GM18505 (cell line): Measurements from ENCODE around the gene BABAM2.

ENCODE experiments used
- ATAC-seq: cut with Tn5 transposase; IDR thresholded peaks from one replicate; pipeline ENCODE4 v1.9.1; 2021; ENCODE audit not compliant: unreplicated experiment
- POLR2A ChIP-seq: IDR thresholded peaks from 4 replicates; pipeline ENCODE4 v1.6.1; 2011; ENCODE audit warnings: borderline replicate concordance; ENCODE audit not compliant: insufficient read depth, insufficient read length; ENCODE audit errors: extremely low read depth

Gene BABAM2

DNA sequence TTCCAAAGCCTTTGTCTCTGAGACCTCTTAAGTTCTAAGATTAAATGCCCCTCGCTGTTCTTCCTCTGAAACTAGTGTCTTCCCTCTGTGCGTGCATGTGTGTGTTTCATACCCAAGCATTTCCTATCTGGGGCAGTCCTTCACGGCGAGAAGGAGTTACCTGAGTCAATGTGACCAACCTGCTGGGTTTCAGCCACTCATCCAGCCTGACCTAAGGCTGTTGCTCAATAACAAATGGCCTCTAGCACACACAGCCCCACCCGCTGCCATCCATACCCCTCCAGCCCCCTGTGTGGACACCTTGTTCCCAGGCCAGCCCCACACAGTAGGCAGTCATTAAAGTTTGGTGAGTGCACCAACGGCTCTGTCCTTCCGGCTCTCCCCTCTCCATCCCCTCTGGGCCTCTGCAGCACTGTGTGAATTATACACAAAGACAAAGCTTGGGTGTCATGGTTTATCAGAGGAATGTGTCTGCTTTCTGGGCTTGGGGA lies 448.3 kb downstream of the BABAM2 start:
- no peak for TF ChIP-seq POLR2A
- ATAC-seq = no peak

DNA sequence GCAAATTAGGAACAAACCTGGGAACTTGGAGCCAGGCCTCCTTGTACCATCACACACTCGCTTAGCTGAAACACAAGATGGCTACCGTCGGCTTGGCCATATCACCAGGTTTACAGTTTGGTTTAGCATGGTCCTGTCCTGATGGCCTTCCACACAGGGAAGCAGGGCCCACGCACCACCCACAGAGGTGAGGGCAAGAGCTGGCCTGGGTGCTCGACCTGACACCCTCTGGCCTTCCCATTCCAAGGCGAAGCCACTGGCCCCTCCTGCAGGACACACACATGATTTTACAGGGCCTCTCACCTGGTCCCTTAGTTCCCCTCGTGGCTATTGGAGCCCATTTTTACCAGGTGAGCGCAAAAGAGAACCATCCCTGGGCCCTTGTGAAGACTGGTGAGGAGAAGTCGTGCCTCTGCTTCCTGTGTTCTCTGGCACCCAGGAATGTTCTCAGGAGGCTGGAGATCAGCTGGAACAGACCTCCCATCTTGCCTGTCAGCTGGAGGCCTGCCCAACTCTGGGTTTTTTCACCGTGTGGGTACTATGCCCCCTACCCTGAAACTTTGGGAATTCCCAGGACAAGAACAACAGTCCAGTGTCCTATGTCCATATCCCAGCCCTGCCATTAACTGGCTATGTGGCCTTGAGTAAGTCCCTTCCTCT lies 449.1 kb downstream of the BABAM2 start:
- no peak for TF ChIP-seq POLR2A
- ATAC-seq = no peak

DNA sequence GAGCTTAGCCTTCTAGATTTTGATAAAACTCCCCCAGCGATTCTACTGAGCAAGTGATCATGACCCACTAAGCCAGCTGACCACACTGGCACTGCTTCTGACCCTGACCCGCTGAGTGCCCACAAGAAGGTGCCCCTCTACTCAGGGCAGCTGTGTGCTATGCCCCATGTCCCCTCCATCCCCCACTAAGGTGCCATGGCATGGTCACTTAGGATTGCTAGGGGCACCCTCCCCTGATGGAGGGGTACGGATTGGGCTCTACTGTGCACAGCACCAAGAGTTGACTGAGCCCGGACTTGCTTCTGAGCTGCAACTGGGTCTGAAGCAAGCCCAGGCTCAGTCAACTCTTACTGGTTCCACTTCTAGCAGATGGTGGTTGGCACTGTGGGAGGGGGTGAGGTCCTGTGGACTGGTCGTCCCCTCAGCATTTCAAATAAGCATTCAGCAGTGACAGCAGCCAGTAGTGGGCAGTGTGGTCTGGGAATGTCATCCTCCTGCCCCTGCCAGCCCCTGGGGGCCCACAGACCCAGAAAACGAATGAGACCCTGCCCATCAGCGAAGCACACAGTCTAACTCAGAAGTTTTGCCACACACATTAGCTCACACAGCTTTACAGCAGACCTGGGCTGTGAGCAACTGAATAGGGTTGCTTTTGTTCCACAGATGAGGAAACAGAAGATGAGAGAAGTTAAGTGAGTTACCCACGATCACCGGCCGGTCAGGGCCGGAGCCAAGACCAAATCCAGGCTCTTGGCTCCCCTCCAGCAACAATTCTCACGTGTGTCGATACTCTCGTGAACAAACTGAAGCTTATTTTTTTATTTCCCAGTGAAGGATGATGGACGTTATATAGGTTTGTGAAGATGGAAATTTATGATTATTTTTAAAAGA lies 450.0 kb downstream of the BABAM2 start:
- TF ChIP-seq POLR2A = no peak
- no peak for ATAC-seq

DNA sequence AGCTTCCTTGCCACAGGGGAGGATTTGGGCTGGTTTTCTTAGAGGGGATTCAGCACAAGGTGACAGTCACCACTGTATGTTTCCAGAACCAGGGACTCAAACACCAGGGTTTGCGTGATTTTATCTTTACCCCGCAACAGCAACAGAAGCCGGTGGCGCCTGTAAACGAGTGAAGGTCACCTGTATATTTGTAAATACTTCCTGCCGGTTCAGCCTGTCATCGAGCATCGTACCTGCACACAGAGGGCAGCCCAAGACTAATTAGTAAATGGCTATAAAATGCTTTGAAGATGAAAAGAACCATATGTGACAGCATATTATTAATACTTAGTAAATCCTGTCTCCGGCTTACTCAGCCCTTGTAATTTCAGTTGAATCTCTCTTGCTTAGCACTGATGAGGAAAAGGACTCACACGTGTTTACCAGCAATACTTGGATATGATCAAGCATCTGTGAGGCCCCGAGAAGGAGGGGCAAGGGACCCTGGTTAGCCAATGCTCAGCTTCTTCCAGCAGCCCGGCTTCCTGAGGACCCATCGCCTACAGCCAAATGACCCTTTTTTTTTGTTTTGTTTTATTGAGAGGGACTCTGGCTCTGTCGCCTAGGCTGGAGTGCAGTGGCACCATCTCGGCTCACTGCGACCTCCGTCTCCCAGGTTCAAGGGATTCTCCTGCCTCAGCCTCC lies 450.8 kb downstream of the BABAM2 start:
- ATAC-seq = no peak
- no peak for TF ChIP-seq POLR2A

DNA sequence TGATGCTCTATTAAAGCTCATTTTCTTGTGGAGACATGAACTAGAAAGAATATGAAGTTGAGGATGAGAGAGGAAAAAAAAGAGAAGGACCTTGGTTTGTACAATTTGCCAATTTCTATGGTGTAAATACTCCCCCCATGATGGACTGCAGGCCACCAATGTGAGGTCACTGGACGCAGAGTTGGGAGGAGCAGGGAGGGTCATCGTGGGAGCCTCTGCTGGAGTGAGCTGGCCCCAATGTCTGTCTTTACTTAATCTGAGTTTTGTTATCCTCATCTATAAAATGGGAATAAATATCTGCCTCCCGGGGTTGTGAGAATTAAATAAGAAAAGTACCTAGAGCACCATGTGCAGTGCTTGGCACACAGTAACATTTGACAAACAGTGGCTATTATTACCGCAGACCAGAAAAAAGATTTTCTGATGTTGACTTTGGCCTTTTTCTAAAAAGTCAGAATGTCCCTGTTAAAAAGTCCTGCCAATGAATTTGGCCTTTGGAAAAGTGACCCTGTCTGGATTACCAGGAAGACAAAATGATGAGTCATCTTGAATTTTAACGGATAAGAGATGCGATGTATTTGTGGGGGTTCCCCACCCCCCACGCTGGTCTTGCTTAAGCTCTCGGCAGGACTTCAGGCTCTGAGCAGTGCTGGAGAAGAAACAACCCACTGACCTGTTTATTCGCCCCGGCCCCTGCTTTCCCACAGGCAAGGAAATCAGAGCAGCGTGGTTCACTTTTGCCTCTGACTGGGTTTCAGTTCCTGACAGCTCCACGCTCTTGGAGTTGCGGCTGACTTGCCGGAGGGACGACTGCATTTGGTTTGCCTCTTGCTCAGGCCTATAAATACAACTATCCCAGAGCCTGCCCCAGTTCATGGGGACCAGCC lies 451.8 kb downstream of the BABAM2 start:
- ATAC-seq = no peak

DNA sequence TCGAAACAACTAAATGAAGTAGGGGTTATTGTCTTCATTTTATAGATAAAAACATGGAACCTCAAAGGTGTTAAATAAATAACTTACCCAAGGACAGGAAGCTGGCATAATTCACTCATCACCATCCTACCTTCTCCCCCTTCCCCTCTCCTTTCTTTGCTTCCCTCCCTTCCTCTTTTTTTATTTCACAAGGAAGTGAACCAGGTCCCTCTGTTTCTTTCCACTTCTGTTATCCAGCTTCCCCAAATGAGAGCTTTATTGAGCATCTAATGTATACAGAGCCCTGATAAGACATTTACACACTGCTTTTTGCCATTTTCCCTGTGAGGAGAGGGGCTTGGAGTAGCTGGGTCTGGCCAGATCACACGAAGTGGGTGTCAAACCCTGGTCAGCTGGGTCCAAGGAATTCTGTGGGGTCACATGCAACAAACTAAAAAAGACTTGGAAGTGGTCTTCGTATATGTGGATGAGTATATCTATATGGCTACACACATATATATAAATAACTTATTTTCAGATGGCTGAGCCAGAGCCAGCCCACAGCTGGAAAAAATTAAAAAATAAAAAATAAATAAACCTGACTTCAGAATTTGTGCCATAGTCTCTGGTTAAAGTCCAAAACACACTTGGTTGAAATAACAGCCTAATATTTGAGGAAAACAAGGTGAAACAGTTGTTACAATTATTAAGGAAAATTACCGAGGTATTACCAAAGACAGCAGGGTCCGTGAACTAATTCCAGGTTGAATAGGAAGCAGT lies 452.8 kb downstream of the BABAM2 start:
- no peak for TF ChIP-seq POLR2A
- ATAC-seq = no peak

More for the DNA sequence above, 451.8 kb downstream of the BABAM2 start:
- TF ChIP-seq POLR2A = no peak

DNA sequence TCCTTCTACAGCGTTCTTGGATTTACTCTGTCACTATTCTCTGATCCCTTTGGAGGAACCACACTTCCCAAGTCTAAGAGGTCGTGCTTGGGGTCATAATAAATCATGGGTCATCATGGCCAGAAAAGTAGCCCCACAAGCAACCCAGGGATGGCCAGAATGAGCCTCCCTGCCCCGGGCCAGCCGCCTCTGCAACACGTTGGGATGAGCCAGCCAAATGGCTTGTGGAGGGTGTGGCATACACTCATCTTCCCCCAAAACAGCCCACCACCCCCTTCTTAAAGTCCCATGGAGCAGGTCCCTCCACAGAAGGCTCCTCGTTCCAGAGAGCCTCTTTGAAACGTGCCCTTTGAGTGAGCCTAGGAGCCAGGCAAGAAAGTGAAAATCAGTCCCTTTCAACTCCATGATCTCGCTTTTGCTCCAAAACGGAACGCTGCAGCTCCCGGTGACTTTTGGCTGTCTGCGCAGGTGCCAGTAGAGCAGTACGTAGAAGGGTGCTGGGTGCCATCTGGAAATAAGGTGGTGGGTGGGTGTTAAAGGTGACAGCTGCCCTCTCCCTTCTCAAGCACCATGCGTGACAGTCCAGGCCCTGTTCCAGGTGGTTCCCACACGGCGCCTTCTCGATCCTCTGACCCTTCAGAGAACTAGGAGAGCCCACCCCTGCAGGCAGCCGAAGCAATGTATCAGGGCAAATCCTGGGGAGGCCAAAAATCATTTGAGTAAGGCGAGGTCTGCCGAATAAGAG lies 453.6 kb downstream of the BABAM2 start:
- no peak for ATAC-seq
- no peak for TF ChIP-seq POLR2A

DNA sequence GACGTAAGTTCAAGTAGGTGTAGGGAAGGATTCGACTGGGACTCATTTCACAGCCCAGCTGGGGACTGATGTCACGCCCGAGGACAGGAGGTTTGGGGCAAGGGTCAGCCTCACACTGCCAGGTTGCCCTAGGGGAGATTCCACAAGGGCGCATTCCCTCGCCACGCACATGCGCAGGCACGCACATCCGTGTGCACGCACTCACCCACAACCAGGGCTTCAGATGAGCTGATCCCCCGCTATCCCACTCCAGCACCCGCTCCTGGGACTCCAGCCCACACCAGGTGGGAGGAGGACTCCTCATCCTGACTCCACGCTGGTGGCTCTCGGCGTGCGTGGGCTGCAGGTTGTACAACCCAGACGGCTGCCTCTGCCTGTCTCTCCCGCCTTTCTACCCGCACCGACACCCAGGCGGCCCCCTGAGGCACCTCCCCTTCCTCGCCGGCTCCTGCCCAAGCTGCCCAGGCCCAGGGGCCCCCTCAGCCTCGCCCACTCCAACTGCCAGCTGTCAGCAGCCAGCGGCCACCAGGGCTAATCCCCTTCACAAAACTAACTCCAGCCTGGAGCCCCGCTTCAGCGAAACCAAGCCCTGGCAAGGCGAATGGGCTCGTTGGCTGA lies 454.3 kb downstream of the BABAM2 start:
- ATAC-seq = no peak
- TF ChIP-seq POLR2A = no peak

DNA sequence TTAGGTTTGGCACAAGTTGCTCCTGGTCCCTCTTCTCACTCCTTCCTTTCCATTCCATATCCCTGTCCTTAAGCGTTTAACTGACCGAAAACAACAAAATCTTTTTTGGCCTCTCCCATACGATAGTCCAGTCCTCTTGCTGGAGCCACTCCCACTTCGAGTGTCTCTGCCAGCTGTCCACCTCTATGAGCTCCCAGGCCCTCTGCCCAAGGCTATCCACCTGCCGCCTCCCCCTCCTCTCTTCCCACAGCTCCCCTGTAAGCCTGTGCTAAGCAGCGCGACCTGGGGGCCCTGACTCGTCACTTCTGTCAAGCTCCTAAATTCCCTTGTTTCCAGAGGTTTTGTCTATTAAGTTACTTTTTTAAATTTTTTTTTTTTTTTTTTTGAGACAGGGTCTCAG lies 455.1 kb downstream of the BABAM2 start:
- no peak for ATAC-seq
- no peak for TF ChIP-seq POLR2A

DNA sequence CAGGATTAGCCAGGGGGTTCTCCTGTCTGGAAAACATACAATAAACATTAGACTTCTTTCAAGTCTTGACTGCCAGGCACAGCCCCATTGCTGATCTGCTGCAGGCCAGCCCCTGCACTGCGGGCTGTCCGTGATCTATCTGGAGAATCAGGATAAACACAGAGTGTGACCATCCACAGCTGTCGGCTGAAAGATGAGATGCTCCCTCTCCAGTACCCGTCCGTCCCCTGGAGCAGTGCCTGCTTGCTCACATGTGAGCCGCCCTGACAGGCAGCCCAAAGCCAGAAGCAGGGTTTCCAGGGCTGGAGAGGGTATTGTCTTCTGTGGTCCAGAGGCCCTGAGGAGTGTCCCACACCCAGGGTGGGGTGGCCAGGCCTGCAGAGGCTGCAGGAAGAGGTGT lies 456.1 kb downstream of the BABAM2 start:
- no peak for TF ChIP-seq POLR2A
- no peak for ATAC-seq

DNA sequence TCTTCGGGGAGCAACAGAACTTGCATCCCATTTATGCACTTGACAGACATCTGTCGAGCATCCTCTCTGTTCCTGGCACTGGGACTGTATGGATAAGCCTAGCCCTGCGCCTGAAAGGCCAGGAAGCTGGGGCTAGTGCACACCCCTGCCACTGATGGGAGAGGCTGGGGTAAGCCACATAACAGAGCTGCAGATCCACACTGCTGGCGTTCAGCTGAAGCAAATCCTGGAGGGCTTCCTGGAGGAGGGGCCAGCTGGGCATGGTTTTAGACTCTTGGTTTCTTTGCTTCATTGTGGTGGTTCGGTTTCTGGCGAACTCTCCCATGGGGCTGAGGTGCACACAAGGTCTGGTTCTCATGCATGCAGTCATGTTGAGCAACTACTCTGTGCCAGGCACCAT lies 456.7 kb downstream of the BABAM2 start:
- TF ChIP-seq POLR2A = no peak
- no peak for ATAC-seq
